ENCODE measurements around the gene PCGF6.

PCGF6 gene

DNA sequence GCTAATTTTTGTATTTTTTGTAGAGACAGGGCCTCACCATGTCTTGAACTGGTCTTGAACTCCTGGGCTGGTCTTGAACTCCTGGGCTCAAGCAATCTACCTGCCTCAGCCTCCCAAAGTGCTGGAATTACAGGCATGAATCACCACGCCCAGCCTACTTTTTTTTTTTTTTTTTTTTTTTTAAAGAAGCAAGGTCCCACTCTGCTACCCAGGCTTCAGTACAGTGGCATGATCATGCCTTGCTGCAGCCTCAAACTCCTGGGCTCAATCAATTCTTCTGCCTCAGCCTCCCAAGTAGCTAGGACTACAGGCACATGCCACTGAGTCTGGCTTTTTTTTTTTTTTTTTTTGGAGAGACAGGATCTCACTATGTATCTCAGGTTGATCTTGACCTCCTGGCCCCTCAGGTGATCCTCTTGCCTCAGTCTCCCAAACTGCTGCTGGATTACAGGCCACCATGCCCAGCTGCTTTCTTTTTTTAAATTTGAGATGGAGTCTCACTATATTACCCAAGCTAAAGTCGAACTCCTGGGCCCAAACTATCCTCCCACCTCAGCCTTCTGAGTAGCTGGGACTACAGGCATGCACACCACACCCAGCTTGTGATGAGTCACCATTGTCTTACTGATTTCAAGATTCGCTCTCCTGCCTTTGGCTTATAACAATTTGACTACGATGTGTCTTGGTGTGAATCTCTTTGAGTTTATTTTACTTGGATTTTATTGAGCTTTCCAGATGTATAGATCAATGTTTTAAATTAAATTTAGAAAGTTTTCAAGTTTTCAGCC, 96.2 kb downstream of the PCGF6 start:
- TF ChIP-seq, protein P1, sequence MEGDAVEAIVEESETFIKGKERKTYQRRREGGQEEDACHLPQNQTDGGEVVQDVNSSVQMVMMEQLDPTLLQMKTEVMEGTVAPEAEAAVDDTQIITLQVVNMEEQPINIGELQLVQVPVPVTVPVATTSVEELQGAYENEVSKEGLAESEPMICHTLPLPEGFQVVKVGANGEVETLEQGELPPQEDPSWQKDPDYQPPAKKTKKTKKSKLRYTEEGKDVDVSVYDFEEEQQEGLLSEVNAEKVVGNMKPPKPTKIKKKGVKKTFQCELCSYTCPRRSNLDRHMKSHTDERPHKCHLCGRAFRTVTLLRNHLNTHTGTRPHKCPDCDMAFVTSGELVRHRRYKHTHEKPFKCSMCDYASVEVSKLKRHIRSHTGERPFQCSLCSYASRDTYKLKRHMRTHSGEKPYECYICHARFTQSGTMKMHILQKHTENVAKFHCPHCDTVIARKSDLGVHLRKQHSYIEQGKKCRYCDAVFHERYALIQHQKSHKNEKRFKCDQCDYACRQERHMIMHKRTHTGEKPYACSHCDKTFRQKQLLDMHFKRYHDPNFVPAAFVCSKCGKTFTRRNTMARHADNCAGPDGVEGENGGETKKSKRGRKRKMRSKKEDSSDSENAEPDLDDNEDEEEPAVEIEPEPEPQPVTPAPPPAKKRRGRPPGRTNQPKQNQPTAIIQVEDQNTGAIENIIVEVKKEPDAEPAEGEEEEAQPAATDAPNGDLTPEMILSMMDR (conservative IDR thresholded peaks at IDR 0.05), result no peak
- H3K27ac ChIP-seq, result no peak overlapping the region

DNA sequence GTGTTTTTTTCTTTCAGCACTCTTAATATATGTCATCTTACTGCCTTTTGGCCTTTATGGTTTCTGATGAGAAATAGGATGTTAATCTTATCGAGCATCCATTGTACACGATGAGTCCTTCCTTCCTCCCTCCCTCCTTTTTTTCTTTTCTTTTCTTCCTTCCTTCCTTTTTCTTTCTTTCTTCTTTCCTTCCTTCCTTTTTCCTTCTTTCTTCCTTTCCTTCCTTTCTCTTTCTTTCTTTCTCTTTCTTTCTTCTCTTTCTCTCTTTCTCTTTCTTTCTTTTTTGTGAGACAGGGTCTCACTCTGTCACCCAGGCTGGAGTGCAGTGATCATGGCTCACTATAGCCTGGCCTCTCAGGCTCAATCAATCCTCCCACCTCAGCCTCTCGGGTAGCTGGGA, 96.8 kb downstream of the PCGF6 start:
- H3K27ac ChIP-seq, result no peak overlapping the region
- TF ChIP-seq, protein P1 (conservative IDR thresholded peaks at IDR 0.05), result no peak
